Head of caudate nucleus (tissue), 42 donors: ENCODE data around the gene OR2T33.
A peak's percentile ranks its signal among the peaks of the same experiment; 100 is the strongest.
"Not testable (repeated sequence)": the region's sequence is repeated elsewhere in the genome, so short reads cannot be mapped to it uniquely, and the experiment has no call there.

Source experiments
- DNase-seq, 42 donors: peaks; one replicate each; pipeline versions ENCODE4 v3.0.0 to v3.0.0-alpha.2; 2020 to 2021; ENCODE audit warnings: mixed read lengths in 7 of 42
- intact Hi-C: fragments of 100-400 bp; cut with DNase I; formaldehyde crosslinking; loops from one replicate; pipeline ENCODE4 v1.15.0; 2022

Gene OR2T33

GRCh38 chr1:248277876-248278275, at the start of gene OR2T33:
TSS of gene OR2T33 (minus strand) at chr1:248277976. CDS start at chr1:248273814, 4,162 bp downstream.
- intact Hi-C loops, result no loop called here
- DNase-seq, result no peak

GRCh38 chr1:248324468-248324867, 46.7 kb upstream of the OR2T33 start, which contains the start of gene OR2M7:
TSS of gene OR2M7 (minus strand) at chr1:248324568. CDS start at chr1:248324568, 0 bp downstream.
- intact Hi-C loops, result no loop called here
- no peak for DNase-seq

GRCh38 chr1:248316796-248317195, 39.0 kb upstream of the OR2T33 start:
- intact Hi-C loops, result loop anchor here (10.0 kb wide), 1 partner anchor 48 kb away; the partner anchor contains the start of gene OR2T4
- DNase-seq, result no peak

GRCh38 chr1:248306740-248307139, 29.0 kb upstream of the OR2T33 start:
- intact Hi-C loops, result not testable (repeated sequence)

GRCh38 chr1:248306103-248306502, 28.3 kb upstream of the OR2T33 start:
- DNase-seq, result no peak
- intact Hi-C loops, result no loop called here

More at GRCh38 chr1:248306740-248307139, 29.0 kb upstream of the OR2T33 start:
- not testable (repeated sequence) for DNase-seq

- intact Hi-C loops, DNase-seq: not testable (repeated sequence)
Measured at GRCh38 chr1:248305672-248306071, 27.9 kb upstream of the OR2T33 start.

GRCh38 chr1:248303324-248303723, 25.5 kb upstream of the OR2T33 start, which contains the start of gene OR2T12:
TSS of gene OR2T12 (minus strand) at chr1:248303424. CDS start at chr1:248295578, 7,846 bp downstream.
- intact Hi-C loops, result no loop called here
- DNase-seq, result no peak

- intact Hi-C loops, result no loop called here
- no peak for DNase-seq
Measured at GRCh38 chr1:248288391-248288790, 10.6 kb upstream of the OR2T33 start.

- intact Hi-C loops, DNase-seq: not testable (repeated sequence)
Measured at GRCh38 chr1:248273225-248273624, 4.6 kb downstream of the OR2T33 start.

GRCh38 chr1:248268178-248268577, 9.6 kb downstream of the OR2T33 start:
- intact Hi-C loops, result no loop called here
- no peak for DNase-seq

- intact Hi-C loops, DNase-seq: not testable (repeated sequence)
Measured at GRCh38 chr1:248259309-248259708, 18.5 kb downstream of the OR2T33 start.

- intact Hi-C loops, result no loop called here
- peak in 40 of 42 donors; percentile 5 to 79 (median 44) for DNase-seq
Measured at GRCh38 chr1:248243204-248243603, 34.6 kb downstream of the OR2T33 start.

GRCh38 chr1:248239478-248239877, 38.3 kb downstream of the OR2T33 start:
- peak in 1 of 42 donors; percentile 13 for DNase-seq
- intact Hi-C loops, result no loop called here

- intact Hi-C loops, result no loop called here
- DNase-seq, result no peak
Measured at GRCh38 chr1:248231117-248231516, 46.7 kb downstream of the OR2T33 start, which contains the start of gene OR2M4. TSS of gene OR2M4 (plus strand) at chr1:248231417. CDS start at chr1:248238929, 7,512 bp downstream.

GRCh38 chr1:248229360-248229908, 48.3 kb downstream of the OR2T33 start:
- intact Hi-C loops, result no loop called here
- DNase-seq, result peak in 1 of 42 donors; percentile 15

GRCh38 chr1:248225537-248225936, 52.2 kb downstream of the OR2T33 start:
- DNase-seq, result no peak
- intact Hi-C loops, result no loop called here
